Panc1 (cell line): ENCODE data around the gene TREML4. TPM values are rescaled to one million over a fixed set of nuclear protein-coding genes. Genes with fewer than 3 reads are reported as not detected.

Experiments used
- ATAC-seq: fragments of 200-7000 bp; cut with Tn5 transposase; 2 replicates; pipeline ENCODE4 v1.9.1; 2020; ENCODE audit warnings: mild to moderate bottlenecking, moderate library complexity
- BruUV-seq: library from RNA; stranded (reverse); fragments of 400-500 nt; replicated peaks from 2 replicates; lab custom pipeline; 2021; lab: Mats Ljungman, UMichigan
- CTCF ChIA-PET: fragments of 300-600 bp; sonication (Branson Sonifier 250); formaldehyde crosslinking; loops from one replicate; lab custom pipeline; 2022; ENCODE audit warnings: antibody characterized with exemption; lab: Charles Lee
- POLR2A ChIA-PET: fragments of 300-600 bp; sonication (Branson Sonifier 250); formaldehyde crosslinking; loops from one replicate; lab custom pipeline; 2022; ENCODE audit warnings: antibody characterized with exemption; lab: Charles Lee
- DNase-seq: peaks from one replicate; pipeline ENCODE4 v3.0.0-alpha.2; 2010; ENCODE audit warnings: low read depth, low spot score
- H3K27ac ChIP-seq: 2 replicates; pipeline ENCODE4 v1.5.1; 2011; ENCODE audit warnings: mild to moderate bottlenecking, low read length, inconsistent platforms
- H3K27me3 ChIP-seq: fragments of 200-500 bp; sonication (Bioruptor generic); 2 replicates; pipeline ENCODE4 v1.6.0; 2014; ENCODE audit warnings: low read length, inconsistent platforms; ENCODE audit not compliant: control insufficient read depth, insufficient read depth
- H3K36me3 ChIP-seq: fragments of 200-500 bp; sonication (Bioruptor generic); 2 replicates; pipeline ENCODE4 v1.5.1; 2014; ENCODE audit warnings: inconsistent platforms, mild to moderate bottlenecking, low read length, moderate library complexity; ENCODE audit not compliant: control insufficient read depth, insufficient read depth
- H3K4me1 ChIP-seq: 2 replicates; pipeline ENCODE4 v1.5.1; 2011; ENCODE audit warnings: inconsistent platforms, mild to moderate bottlenecking, low read length, moderate library complexity; ENCODE audit not compliant: control insufficient read depth, insufficient read depth
- H3K4me3 ChIP-seq, 2 experiments: 2 replicates each; pipeline ENCODE4 v1.5.1; 2011 to 2012; ENCODE audit warnings: low read depth in 2 of 2, low read length in 2 of 2, mild to moderate bottlenecking in 2 of 2, inconsistent platforms in 1 of 2, moderate library complexity in 1 of 2
- H3K9me3 ChIP-seq: fragments of 200-500 bp; sonication (Bioruptor generic); 2 replicates; pipeline ENCODE4 v1.5.1; 2014; ENCODE audit warnings: low read depth, mild to moderate bottlenecking, inconsistent platforms, low read length, moderate library complexity; ENCODE audit not compliant: control insufficient read depth, insufficient read depth
- CTCF ChIP-seq: fragments of 450-650 bp; IDR thresholded peaks from 2 replicates; pipeline ENCODE4 v1.5.1; 2017; ENCODE audit warnings: mild to moderate bottlenecking
- POLR2AphosphoS5 ChIP-seq: IDR thresholded peaks from 2 replicates; pipeline ENCODE4 v1.6.1; 2012; ENCODE audit warnings: mild to moderate bottlenecking, low read depth, low read length, moderate library complexity
- REST ChIP-seq, 2 experiments: IDR thresholded peaks; 2 replicates each; pipeline ENCODE4 v1.6.1; 2011 to 2012; ENCODE audit warnings: low read depth in 2 of 2, control low read depth in 1 of 2, low read length in 1 of 2, mild to moderate bottlenecking in 1 of 2, moderate library complexity in 1 of 2; ENCODE audit not compliant: insufficient read depth in 1 of 2
- SIN3A ChIP-seq: IDR thresholded peaks from 2 replicates; pipeline ENCODE4 v1.6.1; 2012; ENCODE audit warnings: low read depth, mild to moderate bottlenecking, low read length, moderate library complexity, borderline replicate concordance; ENCODE audit not compliant: insufficient read depth
- TCF7L2 ChIP-seq: IDR thresholded peaks from 2 replicates; pipeline ENCODE4 v1.6.1; 2011; ENCODE audit warnings: mild to moderate bottlenecking, low read depth, low read length, inconsistent platforms
- in situ Hi-C: cut with HindIII; loops from 2 replicates; pipeline ENCODE4 v1.10.0; 2016; ENCODE audit warnings: low sequenced_read_pairs, low pct_unique_long_range_greater_than_20kb
- intact Hi-C: fragments of 100-400 bp; cut with micrococcal nuclease; formaldehyde crosslinking; loops from one replicate; pipeline ENCODE4 v1.10.0; 2022; ENCODE audit not compliant: unreplicated experiment
- total RNA-seq: library from RNA; stranded (reverse); gene quantifications from one replicate; pipeline ENCODE4 v1.2.1, GENCODE V29; 2021; ENCODE audit not compliant: unreplicated experiment

TREML4 gene
- total RNA-seq, 1 experiment from 2014 or later = not detected

- ChIA-PET POLR2A (no interaction called here), CTCF (no interaction called here)
- H3K36me3 ChIP-seq = no peaks in the 10 kb centered on the region
- peaks cover 17% of the 10 kb centered on the region; the same call in 1 of the 2 replicates for H3K27me3 ChIP-seq
- no peak overlapping the region for H3K27ac ChIP-seq
- in situ Hi-C loops (no loop called here), intact Hi-C loops (no loop called here)
- ATAC-seq (no peak), DNase-seq (no peak)
- no TSS peak for BruUV-seq
- no peaks in the 10 kb centered on the region for H3K4me1 ChIP-seq
- H3K4me3 ChIP-seq = no peak overlapping the region
- no peak for TF ChIP-seq REST (IDR thresholded peaks at IDR 0.05; ENCODE audit: insufficient read depth in 1 of 2, low read depth in 2 of 2, low read length in 1 of 2)
- no peak for TF ChIP-seq TCF7L2
- no peak for TF ChIP-seq CTCF
- no peak for TF ChIP-seq POLR2AphosphoS5
- TF ChIP-seq SIN3A = no peak
- H3K9me3 ChIP-seq = no peaks in the 10 kb centered on the region
Observed at GRCh38 chr6:41231246-41231645, 3.1 kb downstream of the TREML4 start.

GRCh38 chr6:41232667-41233066, 4.5 kb downstream of the TREML4 start:
- in situ Hi-C loops (no loop called here), intact Hi-C loops (no loop called here)
- POLR2A ChIA-PET = no interaction called here
- Histone ChIP-seq H3K27me3 (peaks cover 13% of the 10 kb centered on the region), H3K27ac (no peak overlapping the region), H3K4me3 (no peak overlapping the region), H3K9me3 (no peaks in the 10 kb centered on the region), H3K4me1 (no peaks in the 10 kb centered on the region), H3K36me3 (no peaks in the 10 kb centered on the region)
- CTCF ChIA-PET = no interaction called here
- no peak for DNase-seq
- TF ChIP-seq TCF7L2 (no peak), SIN3A (no peak), CTCF (no peak), REST (IDR thresholded peaks at IDR 0.05; ENCODE audit: insufficient read depth in 1 of 2, low read depth in 2 of 2, low read length in 1 of 2) (no peak), POLR2AphosphoS5 (no peak)
- ATAC-seq = no peak
- BruUV-seq = no TSS peak
